ENCODE measurements around the gene PDZD2.

GRCh38 chr5:32044434-32044833 is 405.5 kb downstream of the PDZD2 start:
- TF ChIP-seq POLR2A (IDR thresholded peaks at IDR 0.05): no peak
- no peak for TF ChIP-seq CTCF (IDR thresholded peaks at IDR 0.05)
